Measurements from ENCODE around the gene GPR156.

GRCh38 chr3:120140098-120140742 is 144.8 kb downstream of the GPR156 start:
- TF ChIP-seq USF2 (IDR thresholded peaks at IDR 0.05) = no peak
- no peak for TF ChIP-seq CTCF (IDR thresholded peaks at IDR 0.05)
- no peak for TF ChIP-seq MAX (IDR thresholded peaks at IDR 0.05)

Data from A549 (cell line).